IPS-20b (cell line): ENCODE measurements around the gene ARRDC1.

ENCODE experiments used
- H3K27ac ChIP-seq: one replicate; pipeline ENCODE4 v1.5.1; 2013; ENCODE audit warnings: low read length
- H3K27me3 ChIP-seq: 2 replicates; pipeline ENCODE4 v1.6.1; 2013; ENCODE audit warnings: mild to moderate bottlenecking, low read length, inconsistent platforms; ENCODE audit not compliant: insufficient read depth
- H3K36me3 ChIP-seq: 2 replicates; pipeline ENCODE4 v1.6.1; 2013; ENCODE audit warnings: low read depth, mild to moderate bottlenecking, inconsistent platforms, low read length, moderate library complexity; ENCODE audit not compliant: insufficient read depth
- H3K4me1 ChIP-seq: 2 replicates; pipeline ENCODE4 v1.6.1; 2013; ENCODE audit warnings: mild to moderate bottlenecking, control low read depth, inconsistent platforms, low read length, moderate library complexity; ENCODE audit not compliant: insufficient read depth
- H3K4me3 ChIP-seq: 2 replicates; pipeline ENCODE4 v1.5.1; 2013; ENCODE audit warnings: mild to moderate bottlenecking, low read length, inconsistent platforms
- H3K9ac ChIP-seq: 2 replicates; pipeline ENCODE4 v1.6.1; 2013; ENCODE audit warnings: low read depth, mild to moderate bottlenecking, inconsistent platforms, low read length, moderate library complexity
- H3K9me3 ChIP-seq: 2 replicates; pipeline ENCODE4 v1.6.1; 2013; ENCODE audit warnings: mild to moderate bottlenecking, low read depth, low read length, inconsistent platforms; ENCODE audit not compliant: insufficient read depth

Gene ARRDC1

DNA sequence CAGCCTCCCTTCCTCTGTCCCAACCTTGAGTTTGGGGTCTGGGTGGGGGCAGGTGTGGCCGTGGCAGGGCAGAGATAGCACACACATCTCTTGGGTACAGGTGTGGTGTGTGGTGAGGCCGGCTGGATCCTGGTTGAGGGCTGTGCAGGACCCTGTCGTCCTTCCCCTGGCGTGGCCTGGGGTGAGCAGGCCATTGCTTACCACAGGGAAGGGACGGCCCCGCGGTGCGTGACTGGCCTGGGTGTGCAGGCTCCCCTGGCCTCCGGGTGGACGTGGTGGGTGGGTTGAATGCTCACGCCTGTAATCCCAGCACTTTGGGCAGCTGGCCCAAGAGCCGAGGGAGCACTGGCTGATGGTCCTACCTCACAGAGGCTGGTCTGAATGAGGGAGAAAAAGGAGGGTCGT is 1.2 kb downstream of the ARRDC1 start:
- Histone ChIP-seq H3K4me1 (no peaks in the 10 kb centered on the region; the same call in 1 of the 2 replicates), H3K9me3 (no peaks in the 10 kb centered on the region), H3K9ac (no peak overlapping the region), H3K27ac (no peak overlapping the region), H3K36me3 (no peaks in the 10 kb centered on the region), H3K27me3 (peaks cover 28% of the 10 kb centered on the region), H3K4me3 (peak overlapping the region; percentile 65)

DNA sequence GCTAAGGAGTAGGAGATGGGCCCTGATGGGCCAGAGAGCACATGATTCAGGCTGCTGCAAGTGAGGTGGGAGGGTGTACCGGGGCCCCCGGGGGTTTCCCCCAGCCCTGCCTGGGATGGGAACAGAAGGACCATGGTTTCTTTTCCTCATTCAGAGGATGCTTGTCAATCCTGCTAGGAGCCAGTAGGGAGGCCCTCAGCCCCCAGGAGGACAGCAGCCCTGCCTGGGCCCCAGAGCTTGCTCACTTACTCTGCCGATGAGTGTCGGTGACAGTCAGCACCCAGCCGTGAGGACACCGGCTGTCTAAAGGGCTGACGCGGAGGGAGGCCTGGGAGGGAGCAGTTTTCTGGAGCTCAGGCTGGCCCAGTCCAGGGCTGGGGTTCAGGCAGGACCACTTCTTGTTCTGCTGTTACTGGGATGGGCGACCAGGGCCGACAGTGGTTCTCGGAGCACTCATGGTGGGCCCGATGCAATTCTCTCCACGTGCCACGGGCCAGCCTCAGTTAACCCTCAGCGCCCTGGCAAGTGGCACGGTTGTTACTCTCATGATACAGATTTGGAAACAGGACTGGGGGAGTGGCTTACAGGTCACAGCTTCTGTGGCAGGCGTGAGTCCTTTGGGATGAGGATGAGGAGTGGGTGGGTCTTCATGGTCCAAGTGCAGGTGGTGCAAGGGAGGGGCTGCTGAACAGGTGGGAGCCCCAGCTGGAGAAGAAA is 1.8 kb downstream of the ARRDC1 start:
- H3K36me3 ChIP-seq: no peaks in the 10 kb centered on the region
- peaks cover 5% of the 10 kb centered on the region; the same call in 1 of the 2 replicates for H3K4me1 ChIP-seq
- no peak overlapping the region for H3K27ac ChIP-seq
- peaks cover 28% of the 10 kb centered on the region for H3K27me3 ChIP-seq
- no peaks in the 10 kb centered on the region for H3K9me3 ChIP-seq
- no peak overlapping the region for H3K9ac ChIP-seq
- H3K4me3 ChIP-seq: no peak overlapping the region

DNA sequence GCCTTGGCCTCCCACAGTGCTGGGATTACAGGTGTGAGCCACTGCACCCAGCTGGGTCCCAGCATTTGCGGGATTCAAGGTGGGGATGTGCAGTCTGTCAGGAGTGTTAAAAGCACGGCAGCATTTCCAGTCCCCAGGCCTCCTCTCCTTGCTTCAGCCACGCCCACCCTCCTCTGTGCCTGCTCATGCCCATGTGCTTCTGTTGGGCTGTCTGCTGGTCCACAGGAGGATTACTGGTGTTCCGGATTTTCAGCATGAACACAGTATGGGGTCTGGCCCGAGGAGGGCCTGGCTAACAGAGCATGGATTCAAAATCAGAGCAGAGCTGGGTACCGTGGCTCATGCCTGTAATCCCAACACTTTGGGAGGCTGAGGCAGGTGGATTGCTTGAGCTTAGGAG is 5.5 kb downstream of the ARRDC1 start:
- no peak overlapping the region for H3K9ac ChIP-seq

DNA sequence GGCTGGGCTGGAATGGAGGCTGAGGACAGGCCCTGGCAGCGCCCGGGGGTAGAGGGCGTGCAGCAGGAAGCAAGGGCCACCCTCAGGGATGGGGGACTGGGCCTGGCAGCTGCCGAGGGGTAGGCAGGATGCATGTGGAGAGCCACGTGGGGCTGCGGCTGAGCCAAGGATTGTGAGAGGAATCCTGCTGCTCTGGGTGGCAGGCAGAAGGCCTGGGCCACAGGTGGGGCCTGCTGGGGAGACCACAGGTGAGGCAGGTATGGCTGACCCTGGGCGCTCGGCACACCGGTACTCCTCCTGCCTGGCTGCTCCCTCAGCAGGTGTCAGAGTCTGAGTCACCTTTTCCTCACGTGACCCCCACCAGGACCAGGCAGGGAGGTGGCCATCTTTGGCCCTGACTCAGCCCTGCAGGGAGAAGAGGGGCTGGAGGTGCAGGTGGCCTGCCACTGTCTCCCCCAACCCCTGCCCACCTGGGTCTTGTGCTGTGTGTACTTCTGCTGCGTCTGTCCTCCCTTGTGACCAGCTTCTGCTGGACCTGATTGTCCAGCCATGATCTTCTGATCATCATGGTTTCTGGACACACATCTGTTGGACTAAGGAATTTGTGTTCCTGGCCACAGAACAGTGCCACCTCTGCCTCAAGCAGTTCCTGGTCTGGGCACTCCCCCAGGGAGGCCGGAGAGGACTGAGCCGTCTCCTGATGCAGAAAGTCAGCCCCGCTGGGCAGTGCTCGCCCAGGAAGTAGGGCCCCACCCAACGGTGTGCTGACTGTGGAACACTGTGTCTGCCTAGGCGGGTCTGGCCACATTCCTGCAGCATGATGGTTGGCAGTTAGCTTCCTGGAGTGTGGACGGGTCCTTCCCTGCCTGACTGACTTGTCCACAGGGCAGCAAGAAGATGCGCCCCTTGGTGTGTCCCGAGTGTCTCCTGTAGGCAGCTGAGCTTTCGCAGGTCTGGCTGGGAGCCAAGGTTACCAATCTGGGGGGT is 6.4 kb downstream of the ARRDC1 start:
- no peaks in the 10 kb centered on the region for H3K9me3 ChIP-seq
- H3K9ac ChIP-seq: no peak overlapping the region
- H3K27me3 ChIP-seq: peaks cover 2% of the 10 kb centered on the region
- H3K36me3 ChIP-seq: peaks cover 30% of the 10 kb centered on the region
- H3K4me1 ChIP-seq: peaks cover 7% of the 10 kb centered on the region; the same call in 1 of the 2 replicates
- H3K27ac ChIP-seq: no peak overlapping the region
- H3K4me3 ChIP-seq: no peak overlapping the region

More for the DNA sequence above, 5.5 kb downstream of the ARRDC1 start:
- H3K36me3 ChIP-seq: peaks cover 21% of the 10 kb centered on the region
- H3K9me3 ChIP-seq: no peaks in the 10 kb centered on the region
- no peak overlapping the region for H3K27ac ChIP-seq
- H3K4me3 ChIP-seq: no peak overlapping the region
- H3K27me3 ChIP-seq: peaks cover 9% of the 10 kb centered on the region
- peaks cover 7% of the 10 kb centered on the region; the same call in 1 of the 2 replicates for H3K4me1 ChIP-seq

DNA sequence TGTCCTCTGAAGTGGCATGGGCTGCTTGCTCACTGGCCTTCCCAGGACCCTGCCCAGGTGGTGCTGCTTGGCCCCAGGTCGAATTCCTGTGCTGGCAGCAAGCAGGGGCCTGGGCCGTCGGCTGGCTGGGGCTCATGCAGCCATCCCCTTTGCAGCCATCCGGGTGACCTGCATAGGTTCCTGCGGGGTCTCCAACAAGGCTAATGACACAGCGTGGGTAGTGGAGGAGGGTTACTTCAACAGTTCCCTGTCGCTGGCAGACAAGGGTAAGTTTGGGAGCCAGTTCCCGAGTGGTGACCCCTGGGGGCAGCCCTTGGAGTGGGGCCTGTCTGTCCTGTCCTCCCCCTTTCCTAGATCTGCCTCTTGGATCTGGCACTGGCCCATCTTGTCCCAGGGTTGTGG is 7.3 kb downstream of the ARRDC1 start:
- H3K27ac ChIP-seq: no peak overlapping the region
- no peak overlapping the region for H3K4me3 ChIP-seq
- no peaks in the 10 kb centered on the region for H3K27me3 ChIP-seq
- no peak overlapping the region for H3K9ac ChIP-seq
- H3K36me3 ChIP-seq: peaks cover 34% of the 10 kb centered on the region
- peaks cover 10% of the 10 kb centered on the region for H3K4me1 ChIP-seq
- H3K9me3 ChIP-seq: no peaks in the 10 kb centered on the region

DNA sequence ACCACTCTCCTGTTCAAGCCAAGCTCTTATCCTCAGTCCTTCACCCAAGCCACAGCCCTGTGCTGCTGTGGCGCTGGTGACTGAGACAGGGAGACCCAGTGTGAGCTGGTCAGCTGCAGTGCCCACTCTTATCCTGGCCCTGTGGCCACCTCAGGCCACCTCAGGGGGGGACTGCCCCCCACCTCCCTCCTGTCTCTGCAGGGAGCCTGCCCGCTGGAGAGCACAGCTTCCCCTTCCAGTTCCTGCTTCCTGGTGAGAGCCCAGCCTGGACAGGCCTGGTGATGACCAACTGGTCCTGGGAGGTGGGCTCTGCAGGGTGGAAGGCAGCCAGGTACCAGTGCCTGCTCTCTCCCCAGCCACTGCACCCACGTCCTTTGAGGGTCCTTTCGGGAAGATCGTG is 7.8 kb downstream of the ARRDC1 start:
- H3K9ac ChIP-seq: no peak overlapping the region
- no peak overlapping the region for H3K27ac ChIP-seq
- no peak overlapping the region for H3K4me3 ChIP-seq
- peaks cover 11% of the 10 kb centered on the region for H3K4me1 ChIP-seq
- no peaks in the 10 kb centered on the region for H3K9me3 ChIP-seq
- no peaks in the 10 kb centered on the region for H3K27me3 ChIP-seq
- H3K36me3 ChIP-seq: peaks cover 34% of the 10 kb centered on the region

DNA sequence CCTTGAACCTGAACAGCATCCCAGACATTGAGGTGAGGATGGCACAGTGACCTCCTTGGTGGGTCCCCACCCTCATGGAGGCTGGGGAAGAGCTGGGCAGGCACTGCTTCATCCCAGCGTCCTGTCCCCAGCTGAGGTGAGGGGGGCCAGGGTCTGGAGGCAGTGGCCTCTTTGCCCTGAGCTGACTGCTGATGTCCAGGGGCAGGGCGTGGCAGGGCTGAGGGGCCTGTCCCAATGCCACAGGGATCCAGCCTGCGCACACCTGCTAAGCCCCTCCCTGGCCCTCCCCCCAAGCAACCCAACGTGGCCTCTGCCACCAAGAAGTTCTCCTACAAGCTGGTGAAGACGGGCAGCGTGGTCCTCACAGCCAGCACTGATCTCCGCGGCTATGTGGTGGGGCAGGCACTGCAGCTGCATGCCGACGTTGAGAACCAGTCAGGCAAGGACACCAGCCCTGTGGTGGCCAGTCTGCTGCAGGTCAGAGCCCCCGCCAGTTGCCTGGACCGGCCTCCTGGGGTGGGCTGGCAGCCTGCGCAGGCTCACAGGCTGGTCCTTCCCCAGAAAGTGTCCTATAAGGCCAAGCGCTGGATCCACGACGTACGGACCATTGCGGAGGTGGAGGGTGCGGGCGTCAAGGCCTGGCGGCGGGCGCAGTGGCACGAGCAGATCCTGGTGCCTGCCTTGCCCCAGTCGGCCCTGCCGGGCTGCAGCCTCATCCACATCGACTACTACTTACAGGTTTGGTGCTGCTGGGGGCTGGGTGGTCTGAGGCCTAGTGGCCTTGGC is 8.4 kb downstream of the ARRDC1 start:
- Histone ChIP-seq H3K4me1 (peaks cover 11% of the 10 kb centered on the region), H3K27me3 (no peaks in the 10 kb centered on the region), H3K27ac (no peak overlapping the region), H3K36me3 (peaks cover 34% of the 10 kb centered on the region), H3K9me3 (no peaks in the 10 kb centered on the region), H3K9ac (no peak overlapping the region), H3K4me3 (no peak overlapping the region)

DNA sequence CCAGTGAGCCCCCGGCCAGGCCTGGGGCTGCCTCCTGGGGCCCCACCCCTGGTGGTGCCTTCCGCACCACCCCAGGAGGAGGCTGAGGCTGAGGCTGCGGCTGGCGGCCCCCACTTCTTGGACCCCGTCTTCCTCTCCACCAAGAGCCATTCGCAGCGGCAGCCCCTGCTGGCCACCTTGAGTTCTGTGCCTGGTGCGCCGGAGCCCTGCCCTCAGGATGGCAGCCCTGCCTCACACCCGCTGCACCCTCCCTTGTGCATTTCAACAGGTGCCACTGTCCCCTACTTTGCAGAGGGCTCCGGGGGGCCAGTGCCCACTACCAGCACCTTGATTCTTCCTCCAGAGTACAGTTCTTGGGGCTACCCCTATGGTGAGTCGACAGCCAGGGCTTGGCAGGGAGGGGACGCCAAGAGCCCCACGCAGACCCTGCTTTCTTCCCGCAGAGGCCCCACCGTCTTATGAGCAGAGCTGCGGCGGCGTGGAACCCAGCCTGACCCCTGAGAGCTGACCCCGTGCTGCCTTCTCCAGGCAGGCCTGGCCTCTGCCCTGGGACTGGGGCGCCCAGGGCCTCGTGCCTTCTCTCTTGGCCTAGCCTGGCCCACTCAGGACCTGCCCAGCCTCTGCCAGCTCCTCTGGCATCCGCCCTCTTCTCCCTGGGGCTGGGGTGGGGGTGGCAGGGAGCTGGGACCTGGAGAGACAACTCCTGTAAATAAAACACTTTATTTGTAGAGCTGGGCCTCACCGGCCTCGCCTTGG is 9.3 kb downstream of the ARRDC1 start:
- H3K4me3 ChIP-seq: no peak overlapping the region
- H3K27ac ChIP-seq: no peak overlapping the region
- no peaks in the 10 kb centered on the region for H3K27me3 ChIP-seq
- no peaks in the 10 kb centered on the region for H3K9me3 ChIP-seq
- peaks cover 34% of the 10 kb centered on the region for H3K36me3 ChIP-seq
- H3K4me1 ChIP-seq: peaks cover 11% of the 10 kb centered on the region
- H3K9ac ChIP-seq: no peak overlapping the region

DNA sequence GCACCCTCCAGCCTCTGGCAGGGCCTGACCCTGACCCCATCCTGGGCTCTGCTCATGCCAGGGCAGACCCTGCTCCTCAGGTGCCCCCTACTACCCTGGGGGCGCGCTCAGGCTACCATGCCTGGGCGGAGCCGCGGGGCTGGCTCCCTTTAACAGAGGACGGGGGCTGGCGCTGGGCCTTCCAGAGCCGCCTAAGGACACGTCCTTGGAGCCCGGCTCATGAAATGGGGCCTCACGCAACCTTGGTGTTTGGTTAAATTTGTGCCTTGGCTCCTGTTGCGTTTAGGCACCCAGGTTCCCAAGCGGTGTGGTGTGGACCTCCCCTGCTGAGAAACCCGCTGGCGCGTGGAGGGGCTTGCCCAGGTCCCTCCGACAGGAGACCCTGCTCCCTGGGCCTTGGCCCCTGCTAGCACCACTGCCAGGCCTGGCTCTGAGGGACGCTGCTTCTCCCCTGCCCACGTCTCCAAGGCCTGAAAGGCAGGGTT is 9.9 kb downstream of the ARRDC1 start:
- Histone ChIP-seq H3K27me3 (no peaks in the 10 kb centered on the region), H3K36me3 (peaks cover 35% of the 10 kb centered on the region), H3K9ac (no peak overlapping the region), H3K4me1 (peaks cover 15% of the 10 kb centered on the region), H3K27ac (no peak overlapping the region), H3K4me3 (no peak overlapping the region), H3K9me3 (no peaks in the 10 kb centered on the region)

DNA sequence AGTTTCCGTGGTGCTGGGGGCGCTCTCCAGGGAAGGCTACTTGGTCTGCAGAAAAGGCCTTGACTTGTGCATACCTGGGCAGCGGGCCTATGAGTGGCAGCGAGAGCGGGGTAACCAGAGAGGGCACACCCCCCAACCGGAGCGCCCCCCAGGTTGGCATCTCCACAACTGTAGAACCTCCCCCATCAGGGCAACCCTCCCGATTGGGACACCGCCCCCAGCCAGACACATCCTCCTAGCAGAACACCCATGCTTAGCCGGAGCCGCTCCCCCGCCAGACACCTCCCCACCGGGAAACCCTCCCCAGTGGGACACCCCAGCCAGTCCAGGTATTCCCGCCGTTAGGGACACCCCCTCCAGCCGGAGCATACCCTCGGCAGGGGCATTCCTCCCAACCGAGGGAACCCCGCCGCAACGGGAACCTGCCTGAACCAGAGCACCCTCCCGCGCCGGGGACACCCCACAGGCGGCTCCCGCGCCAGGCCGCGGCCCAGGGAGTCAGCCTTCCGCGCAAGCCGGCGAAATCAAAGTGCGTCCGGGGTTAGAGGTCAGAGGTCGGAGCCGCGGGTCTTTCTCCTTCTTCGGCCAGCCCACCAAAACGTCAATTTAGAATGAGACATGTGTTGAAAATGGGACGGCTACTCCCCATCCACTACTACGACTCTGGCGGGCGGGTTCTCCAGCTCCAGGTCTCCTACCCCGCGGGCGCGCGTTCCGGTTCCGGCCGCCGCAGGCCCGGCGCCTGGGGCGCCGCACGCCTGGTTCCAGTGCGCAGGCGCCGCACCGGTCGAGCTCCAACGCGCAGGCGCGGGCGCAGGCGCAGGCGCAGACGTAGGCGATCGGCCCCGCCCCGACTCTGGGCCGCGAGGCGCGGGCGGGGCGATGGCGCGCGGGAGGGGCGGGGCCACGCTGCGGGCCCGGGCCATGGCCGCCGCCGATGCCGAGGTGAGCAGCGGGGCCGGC is 12.9 kb downstream of the ARRDC1 start, which contains the start of gene EHMT1:
EHMT1 (plus strand) TSS at position 901 of the 963 bp plus-strand sequence; CDS start at position 925, 24 bp downstream.
- H3K9me3 ChIP-seq: no peaks in the 10 kb centered on the region
- H3K9ac ChIP-seq: peak within 1 kb of the TSS; percentile 95
- peak within 1 kb of the TSS; percentile 95 for H3K4me3 ChIP-seq
- H3K27ac ChIP-seq: peak within 1 kb of the TSS; percentile 99
- H3K36me3 ChIP-seq: peaks cover 44% of the 10 kb centered on the region
- no peaks in the 10 kb centered on the region for H3K27me3 ChIP-seq
- H3K4me1 ChIP-seq: peaks cover 10% of the 10 kb centered on the region; the same call in 1 of the 2 replicates
